Measurements from ENCODE around the gene DLL1.
A peak's percentile ranks its signal among the peaks of the same experiment; 100 is the strongest.

Gene DLL1

DNA sequence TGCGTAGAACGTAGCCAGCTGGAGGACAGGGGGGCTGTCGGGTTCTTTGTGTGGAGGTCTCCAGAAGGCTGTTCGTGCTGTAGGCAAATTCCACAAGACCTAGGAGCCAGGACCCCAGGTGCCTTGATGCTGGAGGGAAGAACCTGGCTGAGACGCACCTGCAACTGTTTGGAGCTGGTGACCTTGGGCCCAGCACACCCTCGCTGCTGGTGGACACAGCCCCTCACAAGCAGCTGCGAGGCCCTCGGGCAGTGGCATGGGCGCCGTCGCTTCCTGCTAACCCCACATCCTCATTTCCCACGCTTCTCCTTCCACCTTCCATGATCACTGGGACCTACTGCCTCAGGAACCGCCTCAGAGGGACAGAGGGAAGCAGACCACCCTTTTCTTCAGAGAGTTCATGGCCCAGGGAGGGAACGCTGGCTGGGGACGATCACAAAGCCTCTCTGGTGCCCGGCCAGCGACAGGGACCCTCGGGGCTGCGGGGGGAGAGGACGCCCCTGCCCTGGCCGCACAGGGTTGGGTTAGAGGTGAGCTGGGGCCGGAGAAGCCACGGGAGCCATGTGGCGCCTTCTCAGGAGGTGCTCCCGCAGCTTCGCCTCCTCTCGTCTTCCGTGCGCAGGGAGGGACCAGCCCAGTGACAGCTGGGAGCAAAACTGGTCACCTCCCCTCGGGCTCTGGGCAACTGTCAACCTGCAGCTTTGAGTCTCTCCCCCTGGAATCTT lies 18.4 kb downstream of the DLL1 start:
- H3K4me3 ChIP-seq (ENCODE audit: low read depth, low read length, poor library complexity, severe bottlenecking), result peak overlapping the region; percentile 40
- no peaks in the 10 kb centered on the region for H3K36me3 ChIP-seq (ENCODE audit: insufficient read depth, low read length)
- H3F3A ChIP-seq (ENCODE audit: insufficient read depth, low read length), result no peaks in the 10 kb centered on the region
- H3K79me2 ChIP-seq (ENCODE audit: insufficient read depth, low read length), result no peaks in the 10 kb centered on the region
- H3K27ac ChIP-seq (ENCODE audit: low read depth, low read length, poor library complexity, severe bottlenecking), result no peak overlapping the region
- H3K9me2 ChIP-seq (ENCODE audit: low read depth, low read length), result no peaks in the 10 kb centered on the region
- H2AFZ ChIP-seq (ENCODE audit: low read length), result no peak overlapping the region
- no peak overlapping the region for H3K9ac ChIP-seq (ENCODE audit: low read length)
- no peaks in the 10 kb centered on the region for H3K9me3 ChIP-seq (ENCODE audit: low read length)
- H3K4me2 ChIP-seq (ENCODE audit: low read length), result peak overlapping the region; percentile 59
- H4K20me1 ChIP-seq (ENCODE audit: insufficient read depth, low read length), result no peaks in the 10 kb centered on the region
- TF ChIP-seq EZH2 (IDR thresholded peaks at IDR 0.05; ENCODE audit: borderline replicate concordance, low read length), result no peak
- TF ChIP-seq, protein P1, sequence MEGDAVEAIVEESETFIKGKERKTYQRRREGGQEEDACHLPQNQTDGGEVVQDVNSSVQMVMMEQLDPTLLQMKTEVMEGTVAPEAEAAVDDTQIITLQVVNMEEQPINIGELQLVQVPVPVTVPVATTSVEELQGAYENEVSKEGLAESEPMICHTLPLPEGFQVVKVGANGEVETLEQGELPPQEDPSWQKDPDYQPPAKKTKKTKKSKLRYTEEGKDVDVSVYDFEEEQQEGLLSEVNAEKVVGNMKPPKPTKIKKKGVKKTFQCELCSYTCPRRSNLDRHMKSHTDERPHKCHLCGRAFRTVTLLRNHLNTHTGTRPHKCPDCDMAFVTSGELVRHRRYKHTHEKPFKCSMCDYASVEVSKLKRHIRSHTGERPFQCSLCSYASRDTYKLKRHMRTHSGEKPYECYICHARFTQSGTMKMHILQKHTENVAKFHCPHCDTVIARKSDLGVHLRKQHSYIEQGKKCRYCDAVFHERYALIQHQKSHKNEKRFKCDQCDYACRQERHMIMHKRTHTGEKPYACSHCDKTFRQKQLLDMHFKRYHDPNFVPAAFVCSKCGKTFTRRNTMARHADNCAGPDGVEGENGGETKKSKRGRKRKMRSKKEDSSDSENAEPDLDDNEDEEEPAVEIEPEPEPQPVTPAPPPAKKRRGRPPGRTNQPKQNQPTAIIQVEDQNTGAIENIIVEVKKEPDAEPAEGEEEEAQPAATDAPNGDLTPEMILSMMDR (IDR thresholded peaks at IDR 0.05; ENCODE audit: low read length), result no peak
- 0 out of 2 replicates have a peak, but pooled peaks cover 7% of the 10 kb centered on the region for H3K27me3 ChIP-seq (ENCODE audit: insufficient read depth, low read length)
- peaks cover 7% of the 10 kb centered on the region for H3K4me1 ChIP-seq (ENCODE audit: insufficient read depth, low read length, severe bottlenecking)

DNA sequence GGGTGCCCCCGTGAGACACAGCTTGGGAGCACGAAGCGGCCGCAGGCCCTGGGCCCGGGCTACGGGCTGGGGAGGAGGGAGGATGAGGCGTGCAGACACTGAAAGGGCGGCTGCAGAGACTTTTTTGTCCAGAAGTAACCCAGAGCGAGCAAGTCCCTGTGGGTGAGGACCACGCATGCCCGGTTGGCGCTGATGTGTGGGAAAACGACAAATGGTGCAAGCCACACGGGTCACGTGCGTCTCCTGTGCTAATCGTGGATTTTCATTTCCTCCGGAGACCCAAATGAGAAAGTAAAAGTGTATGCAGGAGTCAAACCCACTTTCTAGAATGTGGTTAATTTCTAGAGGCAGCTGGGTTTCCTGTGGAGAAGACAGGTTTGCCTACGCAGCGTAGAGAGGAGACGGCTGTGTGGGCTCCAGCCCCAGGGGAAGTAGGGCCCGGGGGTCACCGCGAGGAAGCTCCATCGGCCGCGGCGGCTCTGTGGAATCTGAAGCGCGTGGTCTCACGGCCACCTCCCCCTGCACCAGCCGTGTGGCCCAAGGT lies 19.0 kb downstream of the DLL1 start:
- Histone ChIP-seq H3K27ac (ENCODE audit: low read depth, low read length, poor library complexity, severe bottlenecking) (no peak overlapping the region), H3K4me3 (ENCODE audit: low read depth, low read length, poor library complexity, severe bottlenecking) (peak overlapping the region; percentile 40), H3F3A (ENCODE audit: insufficient read depth, low read length) (no peaks in the 10 kb centered on the region), H3K9me2 (ENCODE audit: low read depth, low read length) (no peaks in the 10 kb centered on the region), H2AFZ (ENCODE audit: low read length) (no peak overlapping the region), H3K4me2 (ENCODE audit: low read length) (peak overlapping the region; percentile 59), H3K9me3 (ENCODE audit: low read length) (no peaks in the 10 kb centered on the region), H3K27me3 (ENCODE audit: insufficient read depth, low read length) (0 out of 2 replicates have a peak, but pooled peaks cover 7% of the 10 kb centered on the region), H3K9ac (ENCODE audit: low read length) (no peak overlapping the region), H3K36me3 (ENCODE audit: insufficient read depth, low read length) (no peaks in the 10 kb centered on the region), H4K20me1 (ENCODE audit: insufficient read depth, low read length) (no peaks in the 10 kb centered on the region), H3K79me2 (ENCODE audit: insufficient read depth, low read length) (no peaks in the 10 kb centered on the region), H3K4me1 (ENCODE audit: insufficient read depth, low read length, severe bottlenecking) (peaks cover 7% of the 10 kb centered on the region)
- TF ChIP-seq EZH2 (IDR thresholded peaks at IDR 0.05; ENCODE audit: borderline replicate concordance, low read length), result no peak
- TF ChIP-seq, protein P1 (IDR thresholded peaks at IDR 0.05; ENCODE audit: low read length), result no peak

DNA sequence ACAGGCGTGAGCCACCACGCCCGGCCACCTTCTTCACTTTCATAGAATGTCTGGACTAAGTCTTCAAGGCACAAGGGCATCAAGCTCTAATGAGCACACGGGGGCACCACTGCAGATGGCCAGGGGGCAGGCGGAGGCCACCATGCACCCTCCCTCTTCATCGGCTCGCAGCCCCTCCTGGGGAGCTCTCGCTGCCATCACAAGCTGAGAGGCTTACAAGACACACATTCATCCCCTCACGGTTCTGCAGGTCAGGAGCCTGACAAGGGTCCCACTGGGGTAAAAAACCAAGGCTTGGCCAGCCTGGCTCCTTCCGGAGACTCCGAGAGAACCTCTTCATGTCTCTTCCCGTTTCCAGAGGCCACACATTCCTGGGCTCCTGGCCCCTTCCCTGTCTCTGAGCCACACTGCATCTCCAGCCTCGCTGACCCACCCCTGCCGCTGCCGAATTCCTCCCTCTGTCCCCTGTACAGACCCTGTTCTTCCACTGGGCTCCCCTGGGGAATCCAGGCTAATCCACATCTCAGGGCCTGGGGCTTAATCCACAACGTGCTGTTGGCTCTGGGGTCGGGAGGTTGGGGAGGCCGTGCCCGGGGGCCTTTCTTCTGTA lies 19.8 kb downstream of the DLL1 start:
- Histone ChIP-seq H3K9ac (ENCODE audit: low read length) (no peak overlapping the region), H3K4me1 (ENCODE audit: insufficient read depth, low read length, severe bottlenecking) (peaks cover 7% of the 10 kb centered on the region), H3K9me3 (ENCODE audit: low read length) (no peaks in the 10 kb centered on the region), H3K27ac (ENCODE audit: low read depth, low read length, poor library complexity, severe bottlenecking) (no peak overlapping the region), H3K4me2 (ENCODE audit: low read length) (peak overlapping the region; percentile 59; the same call in 1 of the 2 replicates), H3K36me3 (ENCODE audit: insufficient read depth, low read length) (no peaks in the 10 kb centered on the region), H2AFZ (ENCODE audit: low read length) (no peak overlapping the region), H4K20me1 (ENCODE audit: insufficient read depth, low read length) (no peaks in the 10 kb centered on the region), H3K79me2 (ENCODE audit: insufficient read depth, low read length) (no peaks in the 10 kb centered on the region), H3K27me3 (ENCODE audit: insufficient read depth, low read length) (0 out of 2 replicates have a peak, but pooled peaks cover 7% of the 10 kb centered on the region), H3F3A (ENCODE audit: insufficient read depth, low read length) (no peaks in the 10 kb centered on the region), H3K9me2 (ENCODE audit: low read depth, low read length) (no peaks in the 10 kb centered on the region), H3K4me3 (ENCODE audit: low read depth, low read length, poor library complexity, severe bottlenecking) (no peak overlapping the region)
- TF ChIP-seq, protein P1 (IDR thresholded peaks at IDR 0.05; ENCODE audit: low read length), result no peak
- no peak for TF ChIP-seq EZH2 (IDR thresholded peaks at IDR 0.05; ENCODE audit: borderline replicate concordance, low read length)
